ENCODE results near the gene SLC25A19. TPM values are rescaled to one million over a fixed set of nuclear protein-coding genes. Genes with fewer than 3 reads are reported as not detected.

The SLC25A19 gene
- 10 to 100 TPM; 12.1 to 17.7 (median 14.8) TPM for total RNA-seq
- 22.2 TPM for total RNA-seq (2013)

- Histone ChIP-seq H3K4me1 (ENCODE audit: control insufficient read depth, insufficient read depth, low read length) (peaks cover 13% of the 10 kb centered on the region), H3K36me3 (ENCODE audit: control insufficient read depth, insufficient read depth, low read length) (peaks cover 5% of the 10 kb centered on the region), H3K4me3 (ENCODE audit: low read length) (peak within 1 kb of the TSS; percentile 56), H3K27ac (ENCODE audit: low read length) (peak within 1 kb of the TSS; percentile 85), H3K27me3 (ENCODE audit: control insufficient read depth, insufficient read depth, low read length) (no peaks in the 10 kb centered on the region), H3K9me3 (ENCODE audit: control insufficient read depth, insufficient read depth, low read length) (no peaks in the 10 kb centered on the region)
- peak within 1 kb of the TSS; percentile 100 for H3K4me3 Mint-ChIP-seq
- DNase-seq: peak; percentile 94 to 99
- H3K9me3 Mint-ChIP-seq: no peaks in the 10 kb centered on the region
- TF ChIP-seq, protein P1, sequence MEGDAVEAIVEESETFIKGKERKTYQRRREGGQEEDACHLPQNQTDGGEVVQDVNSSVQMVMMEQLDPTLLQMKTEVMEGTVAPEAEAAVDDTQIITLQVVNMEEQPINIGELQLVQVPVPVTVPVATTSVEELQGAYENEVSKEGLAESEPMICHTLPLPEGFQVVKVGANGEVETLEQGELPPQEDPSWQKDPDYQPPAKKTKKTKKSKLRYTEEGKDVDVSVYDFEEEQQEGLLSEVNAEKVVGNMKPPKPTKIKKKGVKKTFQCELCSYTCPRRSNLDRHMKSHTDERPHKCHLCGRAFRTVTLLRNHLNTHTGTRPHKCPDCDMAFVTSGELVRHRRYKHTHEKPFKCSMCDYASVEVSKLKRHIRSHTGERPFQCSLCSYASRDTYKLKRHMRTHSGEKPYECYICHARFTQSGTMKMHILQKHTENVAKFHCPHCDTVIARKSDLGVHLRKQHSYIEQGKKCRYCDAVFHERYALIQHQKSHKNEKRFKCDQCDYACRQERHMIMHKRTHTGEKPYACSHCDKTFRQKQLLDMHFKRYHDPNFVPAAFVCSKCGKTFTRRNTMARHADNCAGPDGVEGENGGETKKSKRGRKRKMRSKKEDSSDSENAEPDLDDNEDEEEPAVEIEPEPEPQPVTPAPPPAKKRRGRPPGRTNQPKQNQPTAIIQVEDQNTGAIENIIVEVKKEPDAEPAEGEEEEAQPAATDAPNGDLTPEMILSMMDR (IDR thresholded peaks at IDR 0.05): no peak
- H3K36me3 Mint-ChIP-seq: no peaks in the 10 kb centered on the region
- ATAC-seq: peak; percentile 87 to 97 (median 93)
- H3K27me3 Mint-ChIP-seq (ENCODE audit: low read depth in 2 of 2): no peaks in the 10 kb centered on the region
- H3K27ac Mint-ChIP-seq: peak within 1 kb of the TSS; percentile 100
- peaks cover 15 to 19% of the 10 kb centered on the region in 2 donors for H3K4me1 Mint-ChIP-seq
- intact Hi-C loops (cut with micrococcal nuclease): loop anchor here (1.0 to 5.0 kb wide), 6 partner anchors 18 to 566 kb away; partner anchors contain the start of genes CASKIN2, GGA3, GRB2 and MIF4GD
- WGBS (ENCODE audit: insufficient coverage): under 1% methylated on average over 65 of the region's 65 CpGs
Measured at GRCh38 chr17:75289115-75289831, at the start of gene SLC25A19. Gene SLC25A19, minus strand, starts transcription at chr17:75289433. Its CDS starts 2,669 bp downstream, at chr17:75286764.

DNA sequence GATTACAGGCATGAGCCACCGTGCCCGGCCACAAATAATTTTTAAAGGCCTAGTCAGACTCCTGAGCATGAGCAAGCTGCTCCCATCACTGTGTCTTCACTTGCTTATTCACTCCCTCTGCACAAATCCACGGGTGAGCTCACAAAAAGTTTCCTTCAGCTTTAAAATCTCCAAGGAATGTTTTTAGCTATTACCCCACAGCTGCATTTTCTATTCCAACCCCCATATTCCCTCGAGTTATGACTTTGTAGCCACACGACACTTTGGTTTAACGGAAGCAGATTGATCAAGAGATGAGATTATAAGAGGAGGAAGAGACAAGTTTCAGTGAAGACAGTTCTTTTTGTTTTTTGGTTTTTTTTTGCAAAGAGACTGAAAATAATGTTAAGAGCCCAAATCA is 49.1 kb upstream of the SLC25A19 start:
- Histone ChIP-seq H3K27ac (ENCODE audit: low read length) (peak overlapping the region; percentile 42), H3K27me3 (ENCODE audit: control insufficient read depth, insufficient read depth, low read length) (no peaks in the 10 kb centered on the region), H3K9me3 (ENCODE audit: control insufficient read depth, insufficient read depth, low read length) (no peaks in the 10 kb centered on the region), H3K4me3 (ENCODE audit: low read length) (no peak overlapping the region), H3K4me1 (ENCODE audit: control insufficient read depth, insufficient read depth, low read length) (peaks cover 63% of the 10 kb centered on the region), H3K36me3 (ENCODE audit: control insufficient read depth, insufficient read depth, low read length) (no peaks in the 10 kb centered on the region)
- Mint-ChIP-seq H3K36me3 (no peaks in the 10 kb centered on the region), H3K9me3 (no peaks in the 10 kb centered on the region), H3K4me3 (peak overlapping the region; percentile 81), H3K27ac (peak overlapping the region; percentile 81 to 91), H3K27me3 (ENCODE audit: low read depth in 2 of 2) (no peaks in the 10 kb centered on the region), H3K4me1 (peaks cover 66 to 71% of the 10 kb centered on the region in 2 donors)
- DNase-seq (peak in 1 of 2 donors; percentile 59), ATAC-seq (peak; percentile 18 to 44 (median 33))
- 11% methylated on average over 5 of the region's 6 CpGs for WGBS (ENCODE audit: insufficient coverage)
- TF ChIP-seq, protein P1 (IDR thresholded peaks at IDR 0.05): no peak
- intact Hi-C loops (cut with micrococcal nuclease): no loop called here

GRCh38 chr17:75335315-75335714 is 46.1 kb upstream of the SLC25A19 start:
- Histone ChIP-seq H3K36me3 (ENCODE audit: control insufficient read depth, insufficient read depth, low read length) (peaks cover 10% of the 10 kb centered on the region), H3K27ac (ENCODE audit: low read length) (no peak overlapping the region), H3K4me1 (ENCODE audit: control insufficient read depth, insufficient read depth, low read length) (peaks cover 45% of the 10 kb centered on the region), H3K4me3 (ENCODE audit: low read length) (no peak overlapping the region), H3K9me3 (ENCODE audit: control insufficient read depth, insufficient read depth, low read length) (no peaks in the 10 kb centered on the region), H3K27me3 (ENCODE audit: control insufficient read depth, insufficient read depth, low read length) (no peaks in the 10 kb centered on the region)
- WGBS (ENCODE audit: insufficient coverage): 61% methylated on average over 3 of the region's 3 CpGs
- intact Hi-C loops (cut with micrococcal nuclease): no loop called here
- H3K36me3 Mint-ChIP-seq: no peaks in the 10 kb centered on the region
- TF ChIP-seq, protein P1 (IDR thresholded peaks at IDR 0.05): no peak
- H3K9me3 Mint-ChIP-seq: no peaks in the 10 kb centered on the region
- ATAC-seq (peak in 1 of 3 donors; percentile 32), DNase-seq (no peak)
- H3K27me3 Mint-ChIP-seq (ENCODE audit: low read depth in 2 of 2): no peaks in the 10 kb centered on the region
- no peak overlapping the region for H3K4me3 Mint-ChIP-seq
- peak overlapping the region; percentile 20 to 24 for H3K27ac Mint-ChIP-seq
- peaks cover 41 to 52% of the 10 kb centered on the region in 2 donors for H3K4me1 Mint-ChIP-seq

Measured in natural killer cell (primary cell).